Neural cell (in vitro differentiated cells): Measurements from ENCODE around the gene ADAM11. TPM values are rescaled to one million over a fixed set of nuclear protein-coding genes. Genes with fewer than 3 reads are reported as not detected.

Experiments
- H2AFZ ChIP-seq: fragments of 200-600, 300-800 bp; sonication (generic), shearing (Covaris generic); 2 replicates; pipeline ENCODE4 v1.6.0; 2014; ENCODE audit warnings: low read depth, mild to moderate bottlenecking, antibody characterized with exemption, low read length, moderate library complexity
- H3F3A ChIP-seq: fragments of 200-600 bp; shearing (Covaris generic); 2 replicates; pipeline ENCODE4 v1.6.1; 2016; ENCODE audit warnings: mild to moderate bottlenecking, moderate library complexity, mixed read lengths, antibody characterized with exemption, low read length; ENCODE audit not compliant: insufficient read depth, poor library complexity, severe bottlenecking
- H3K27ac ChIP-seq: fragments of 200-600, 300-800 bp; sonication (generic), shearing (Covaris generic); 2 replicates; pipeline ENCODE4 v1.5.1; 2014; ENCODE audit warnings: mild to moderate bottlenecking, low read length, moderate library complexity
- H3K27me3 ChIP-seq: fragments of 300-800, 200-600 bp; sonication (generic), shearing (Covaris generic); 2 replicates; pipeline ENCODE4 v1.6.0; 2014; ENCODE audit warnings: mild to moderate bottlenecking, low read depth, low read length, moderate library complexity; ENCODE audit not compliant: insufficient read depth
- H3K36me3 ChIP-seq: fragments of 300-800, 200-600 bp; sonication (generic), shearing (Covaris generic); 2 replicates; pipeline ENCODE4 v1.5.1; 2014; ENCODE audit warnings: mild to moderate bottlenecking, antibody characterized with exemption, low read length, moderate library complexity; ENCODE audit not compliant: insufficient read depth
- H3K4me2 ChIP-seq: fragments of 300-800, 200-600 bp; sonication (generic), shearing (Covaris generic); 2 replicates; pipeline ENCODE4 v1.6.0; 2014; ENCODE audit warnings: mild to moderate bottlenecking, low read length
- H3K4me3 ChIP-seq: fragments of 300-800, 200-600 bp; sonication (generic), shearing (Covaris generic); 2 replicates; pipeline ENCODE4 v1.5.1; 2014; ENCODE audit warnings: mild to moderate bottlenecking, low read length, moderate library complexity
- H3K79me2 ChIP-seq: fragments of 200-600 bp; shearing (Covaris generic); replicated peaks from 2 replicates; pipeline ENCODE4 v1.6.0; 2014; ENCODE audit warnings: mild to moderate bottlenecking, low read length, moderate library complexity; ENCODE audit not compliant: insufficient read depth
- H3K9ac ChIP-seq: fragments of 300-800, 200-600 bp; sonication (generic), shearing (Covaris generic); 2 replicates; pipeline ENCODE4 v1.6.1; 2016; ENCODE audit warnings: mild to moderate bottlenecking, low read length, mixed read lengths
- H3K9me2 ChIP-seq: fragments of 200-600 bp; shearing (Covaris generic); 2 replicates; pipeline ENCODE4 v1.6.1; 2016; ENCODE audit warnings: mild to moderate bottlenecking, low read length, mixed read lengths; ENCODE audit not compliant: insufficient read depth
- H3K9me3 ChIP-seq: fragments of 200-600, 300-800 bp; sonication (generic), shearing (Covaris generic); 2 replicates; pipeline ENCODE4 v1.6.1; 2016; ENCODE audit warnings: mild to moderate bottlenecking, mixed run types, low read length, moderate library complexity, mixed read lengths
- H4K20me1 ChIP-seq: fragments of 200-600 bp; shearing (Covaris generic); 2 replicates; pipeline ENCODE4 v1.6.1; 2016; ENCODE audit warnings: mild to moderate bottlenecking, mixed run types; ENCODE audit not compliant: insufficient read depth
- CTCF ChIP-seq: fragments of 450-650 bp; IDR thresholded peaks from 2 replicates; pipeline ENCODE4 v1.5.1; 2014; ENCODE audit warnings: antibody characterized with exemption, mild to moderate bottlenecking, moderate library complexity; ENCODE audit not compliant: poor library complexity, severe bottlenecking
- EP300 ChIP-seq: fragments of 450-650 bp; conservative IDR thresholded peaks from 2 replicates; pipeline ENCODE4 v1.6.1; 2014; ENCODE audit warnings: antibody characterized with exemption, mild to moderate bottlenecking, moderate library complexity; ENCODE audit not compliant: poor library complexity, severe bottlenecking
- EZH2 ChIP-seq: fragments of 200-600, 300-800 bp; shearing (Covaris generic), sonication (generic); IDR thresholded peaks from 2 replicates; pipeline ENCODE4 v1.6.1; 2014; ENCODE audit warnings: antibody characterized with exemption, low read length, borderline replicate concordance, mild to moderate bottlenecking; ENCODE audit not compliant: insufficient read depth, poor library complexity, severe bottlenecking
- MXI1 ChIP-seq: fragments of 450-650 bp; conservative IDR thresholded peaks from 2 replicates; pipeline ENCODE4 v1.6.1; 2014; ENCODE audit warnings: antibody characterized with exemption, mild to moderate bottlenecking; ENCODE audit not compliant: poor library complexity, severe bottlenecking
- POLR2AphosphoS5 ChIP-seq: IDR thresholded peaks from 2 replicates; pipeline ENCODE4 v1.6.1; 2012
- RAD21 ChIP-seq: fragments of 450-650 bp; conservative IDR thresholded peaks from 2 replicates; pipeline ENCODE4 v1.6.1; 2014; ENCODE audit warnings: antibody characterized with exemption, mild to moderate bottlenecking, moderate library complexity
- SMC3 ChIP-seq: fragments of 450-650 bp; conservative IDR thresholded peaks from 2 replicates; pipeline ENCODE4 v1.6.1; 2014; ENCODE audit warnings: antibody characterized with exemption, mild to moderate bottlenecking, moderate library complexity; ENCODE audit not compliant: poor library complexity
- TAF1 ChIP-seq: IDR thresholded peaks from 2 replicates; pipeline ENCODE4 v1.6.1; 2012; ENCODE audit warnings: low read depth
- polyA plus RNA-seq: library from polyadenylated mRNA; depleted of rRNA; stranded (reverse); fragments of >200 nt; gene quantifications from 2 replicates; pipeline ENCODE4 v1.2.3, GENCODE V29; 2014
- TF ChIP-seq, protein P1 (sequence below): IDR thresholded peaks from 2 replicates; pipeline ENCODE4 v1.6.1; 2012; ENCODE audit warnings: borderline replicate concordance

ADAM11 gene
- polyA plus RNA-seq, 1 donor from 2014 or later, result 25.8 TPM

- H3K9me2 ChIP-seq, result no peaks in the 10 kb centered on the region
- no peak overlapping the region for H3K27ac ChIP-seq
- H2AFZ ChIP-seq, result no peak overlapping the region
- H3K9ac ChIP-seq, result no peak overlapping the region
- H3F3A ChIP-seq, result no peaks in the 10 kb centered on the region
- H3K9me3 ChIP-seq, result no peaks in the 10 kb centered on the region
- H3K4me2 ChIP-seq, result no peak overlapping the region
- no peak overlapping the region for H3K4me3 ChIP-seq
- no peaks in the 10 kb centered on the region for H3K27me3 ChIP-seq
- H3K36me3 ChIP-seq, result no peaks in the 10 kb centered on the region
- TF ChIP-seq EP300, result no peak
- H3K79me2 ChIP-seq, result no peaks in the 10 kb centered on the region
- no peaks in the 10 kb centered on the region for H4K20me1 ChIP-seq
Measured at GRCh38 chr17:44795421-44795820, 36.6 kb downstream of the ADAM11 start.

GRCh38 chr17:44795928-44796327 is 37.1 kb downstream of the ADAM11 start:
- Histone ChIP-seq H3K27ac (no peak overlapping the region), H3K4me2 (no peak overlapping the region)

More at GRCh38 chr17:44795928-44796327, 37.1 kb downstream of the ADAM11 start:
- Histone ChIP-seq H3F3A (no peaks in the 10 kb centered on the region), H2AFZ (no peak overlapping the region), H3K9ac (no peak overlapping the region), H4K20me1 (no peaks in the 10 kb centered on the region), H3K9me2 (no peaks in the 10 kb centered on the region), H3K36me3 (no peaks in the 10 kb centered on the region), H3K9me3 (no peaks in the 10 kb centered on the region), H3K4me3 (no peak overlapping the region), H3K79me2 (no peaks in the 10 kb centered on the region), H3K27me3 (no peaks in the 10 kb centered on the region)
- TF ChIP-seq TAF1 (no peak), EZH2 (no peak), MXI1 (no peak), POLR2AphosphoS5 (no peak), CTCF (no peak), RAD21 (no peak), EP300 (no peak), SMC3 (no peak)
- TF ChIP-seq, protein P1, sequence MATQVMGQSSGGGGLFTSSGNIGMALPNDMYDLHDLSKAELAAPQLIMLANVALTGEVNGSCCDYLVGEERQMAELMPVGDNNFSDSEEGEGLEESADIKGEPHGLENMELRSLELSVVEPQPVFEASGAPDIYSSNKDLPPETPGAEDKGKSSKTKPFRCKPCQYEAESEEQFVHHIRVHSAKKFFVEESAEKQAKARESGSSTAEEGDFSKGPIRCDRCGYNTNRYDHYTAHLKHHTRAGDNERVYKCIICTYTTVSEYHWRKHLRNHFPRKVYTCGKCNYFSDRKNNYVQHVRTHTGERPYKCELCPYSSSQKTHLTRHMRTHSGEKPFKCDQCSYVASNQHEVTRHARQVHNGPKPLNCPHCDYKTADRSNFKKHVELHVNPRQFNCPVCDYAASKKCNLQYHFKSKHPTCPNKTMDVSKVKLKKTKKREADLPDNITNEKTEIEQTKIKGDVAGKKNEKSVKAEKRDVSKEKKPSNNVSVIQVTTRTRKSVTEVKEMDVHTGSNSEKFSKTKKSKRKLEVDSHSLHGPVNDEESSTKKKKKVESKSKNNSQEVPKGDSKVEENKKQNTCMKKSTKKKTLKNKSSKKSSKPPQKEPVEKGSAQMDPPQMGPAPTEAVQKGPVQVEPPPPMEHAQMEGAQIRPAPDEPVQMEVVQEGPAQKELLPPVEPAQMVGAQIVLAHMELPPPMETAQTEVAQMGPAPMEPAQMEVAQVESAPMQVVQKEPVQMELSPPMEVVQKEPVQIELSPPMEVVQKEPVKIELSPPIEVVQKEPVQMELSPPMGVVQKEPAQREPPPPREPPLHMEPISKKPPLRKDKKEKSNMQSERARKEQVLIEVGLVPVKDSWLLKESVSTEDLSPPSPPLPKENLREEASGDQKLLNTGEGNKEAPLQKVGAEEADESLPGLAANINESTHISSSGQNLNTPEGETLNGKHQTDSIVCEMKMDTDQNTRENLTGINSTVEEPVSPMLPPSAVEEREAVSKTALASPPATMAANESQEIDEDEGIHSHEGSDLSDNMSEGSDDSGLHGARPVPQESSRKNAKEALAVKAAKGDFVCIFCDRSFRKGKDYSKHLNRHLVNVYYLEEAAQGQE, result no peak
